SHP77 (cell line): ENCODE results near the gene TKT.
A peak's percentile ranks its signal among the peaks of the same experiment; 100 is the strongest.
"Not testable (repeated sequence)": the region's sequence is repeated elsewhere in the genome, so short reads cannot be mapped to it uniquely, and the experiment has no call there.

Source experiments
- DNase-seq, 2 experiments: peaks; one replicate each; lab custom pipeline; 2025; lab: John Stamatoyannopoulos, UW

Gene TKT, protein sequence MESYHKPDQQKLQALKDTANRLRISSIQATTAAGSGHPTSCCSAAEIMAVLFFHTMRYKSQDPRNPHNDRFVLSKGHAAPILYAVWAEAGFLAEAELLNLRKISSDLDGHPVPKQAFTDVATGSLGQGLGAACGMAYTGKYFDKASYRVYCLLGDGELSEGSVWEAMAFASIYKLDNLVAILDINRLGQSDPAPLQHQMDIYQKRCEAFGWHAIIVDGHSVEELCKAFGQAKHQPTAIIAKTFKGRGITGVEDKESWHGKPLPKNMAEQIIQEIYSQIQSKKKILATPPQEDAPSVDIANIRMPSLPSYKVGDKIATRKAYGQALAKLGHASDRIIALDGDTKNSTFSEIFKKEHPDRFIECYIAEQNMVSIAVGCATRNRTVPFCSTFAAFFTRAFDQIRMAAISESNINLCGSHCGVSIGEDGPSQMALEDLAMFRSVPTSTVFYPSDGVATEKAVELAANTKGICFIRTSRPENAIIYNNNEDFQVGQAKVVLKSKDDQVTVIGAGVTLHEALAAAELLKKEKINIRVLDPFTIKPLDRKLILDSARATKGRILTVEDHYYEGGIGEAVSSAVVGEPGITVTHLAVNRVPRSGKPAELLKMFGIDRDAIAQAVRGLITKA

DNA sequence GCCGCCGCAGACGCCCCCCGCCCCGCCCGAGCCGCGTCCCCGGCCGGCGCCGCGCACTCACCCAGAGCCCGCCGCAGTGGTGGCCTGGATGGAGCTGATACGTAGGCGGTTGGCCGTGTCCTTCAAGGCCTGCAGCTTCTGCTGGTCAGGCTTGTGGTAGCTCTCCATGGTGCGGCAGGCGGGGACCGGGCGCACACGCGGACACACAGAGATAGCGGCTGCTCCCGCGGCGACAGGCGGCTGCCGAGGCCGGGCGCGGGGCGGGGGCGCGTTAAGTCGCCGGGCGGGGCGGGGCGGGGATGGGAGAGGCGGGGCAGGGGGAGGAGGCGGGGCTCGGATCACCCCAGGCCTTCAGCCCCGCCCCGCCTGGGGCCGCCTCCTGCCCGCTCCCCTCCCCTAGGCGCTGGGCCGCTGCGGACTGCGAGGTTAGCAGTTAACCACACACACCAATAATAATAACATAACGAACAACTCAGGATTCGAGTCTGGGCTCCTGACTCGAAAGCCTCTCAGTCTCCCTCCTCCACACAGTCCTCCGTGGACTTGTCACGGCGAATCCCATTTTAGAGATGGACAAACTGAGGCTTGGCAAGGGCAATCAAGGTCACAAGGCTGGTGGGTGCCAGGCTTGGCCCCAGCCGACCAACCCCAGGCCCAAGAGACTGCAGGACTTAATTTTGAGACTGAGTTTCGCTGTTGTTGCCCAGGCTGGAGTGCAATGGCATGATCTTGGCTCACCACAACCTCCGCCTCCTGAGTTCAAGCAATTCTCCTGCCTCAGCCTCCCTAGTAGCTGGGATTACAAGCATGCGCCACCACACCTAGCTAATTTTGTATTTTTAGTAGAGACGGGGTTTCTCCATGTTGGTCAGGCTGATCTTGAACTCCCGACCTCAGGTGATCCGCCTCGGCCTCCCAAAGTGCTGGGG is at the start of gene TKT:
Gene TKT (minus strand): TSS at position 248 of the 929 bp plus-strand sequence. CDS start 80 bp downstream, at position 168.
- DNase-seq = peak; percentile 64 to 74

DNA sequence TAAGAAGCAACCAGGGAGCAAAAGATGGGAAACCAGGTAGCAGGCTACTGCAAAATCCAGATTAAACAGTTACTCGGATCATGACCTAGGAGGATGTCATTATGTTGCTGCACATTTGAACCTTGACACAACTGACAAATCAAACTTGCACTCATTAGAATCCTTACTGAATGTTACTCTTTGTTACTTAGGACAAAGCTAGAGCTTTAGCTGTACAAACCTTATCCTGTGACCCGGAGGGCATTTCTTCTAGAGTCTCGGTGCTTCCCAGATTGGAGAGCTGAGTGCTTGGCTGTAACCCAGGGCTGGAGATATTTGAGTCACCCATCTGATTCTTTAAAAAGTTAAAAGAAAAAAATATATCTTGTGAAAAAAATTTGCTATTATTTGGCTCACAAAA is 48.1 kb upstream of the TKT start:
- DNase-seq = no peak

DNA sequence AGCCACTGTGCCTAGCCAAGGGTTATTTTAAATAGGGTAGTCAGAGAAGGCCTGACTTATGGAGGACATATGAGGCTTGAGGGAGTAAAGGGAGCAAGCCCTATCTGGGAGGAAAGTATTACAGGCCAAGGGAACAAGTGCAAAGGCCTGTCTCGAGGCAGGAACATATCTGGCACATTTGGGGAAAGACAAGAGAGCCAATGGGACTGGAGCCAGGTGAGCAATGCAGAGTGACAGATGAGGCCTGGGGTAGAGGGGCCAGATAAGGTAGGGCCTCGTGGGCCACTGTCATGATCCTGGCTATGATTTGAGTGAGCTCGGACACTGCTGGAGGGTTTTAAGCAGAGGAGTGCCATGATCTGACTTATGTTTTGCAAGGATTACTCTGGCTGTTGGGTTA is 47.7 kb upstream of the TKT start:
- no peak for DNase-seq

DNA sequence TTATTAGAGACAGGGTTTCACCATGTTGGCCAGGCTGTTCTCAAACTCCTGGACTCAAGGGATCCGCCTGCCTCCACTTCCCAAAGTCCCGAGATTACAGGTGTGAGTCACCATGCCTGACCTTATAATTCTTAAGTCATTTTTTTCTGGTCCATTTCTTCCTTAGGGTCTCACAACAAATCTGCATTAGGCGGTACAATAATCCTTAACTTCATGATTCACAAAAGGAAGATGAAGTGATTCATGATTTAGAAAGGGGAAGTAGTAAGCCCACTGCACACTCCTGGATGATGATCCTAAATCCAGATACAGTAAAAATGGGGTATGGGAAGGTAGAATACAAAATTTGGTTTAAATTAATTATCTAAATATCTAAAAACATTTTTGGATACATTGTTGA is 45.0 kb upstream of the TKT start:
- no peak for DNase-seq

DNA sequence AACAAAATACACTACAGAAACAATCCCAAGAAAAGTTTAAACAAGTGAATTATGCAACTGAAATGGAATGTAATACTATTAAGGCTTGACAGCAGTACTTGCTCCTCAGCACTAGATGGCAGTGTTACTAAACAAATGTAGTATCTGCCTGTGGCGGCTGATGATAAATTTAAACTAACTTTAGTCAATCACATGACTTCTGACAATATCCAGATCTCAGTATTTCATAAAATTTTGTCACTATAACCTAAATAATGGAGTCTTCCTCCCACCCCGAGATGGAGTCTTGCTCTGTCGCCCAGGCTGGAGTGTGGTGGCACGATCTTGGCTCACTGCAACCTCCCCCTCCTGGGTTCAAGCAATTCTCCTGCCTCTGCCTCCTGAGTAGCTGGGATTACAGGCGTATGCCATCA is 43.8 kb upstream of the TKT start:
- DNase-seq = peak; percentile 5

DNA sequence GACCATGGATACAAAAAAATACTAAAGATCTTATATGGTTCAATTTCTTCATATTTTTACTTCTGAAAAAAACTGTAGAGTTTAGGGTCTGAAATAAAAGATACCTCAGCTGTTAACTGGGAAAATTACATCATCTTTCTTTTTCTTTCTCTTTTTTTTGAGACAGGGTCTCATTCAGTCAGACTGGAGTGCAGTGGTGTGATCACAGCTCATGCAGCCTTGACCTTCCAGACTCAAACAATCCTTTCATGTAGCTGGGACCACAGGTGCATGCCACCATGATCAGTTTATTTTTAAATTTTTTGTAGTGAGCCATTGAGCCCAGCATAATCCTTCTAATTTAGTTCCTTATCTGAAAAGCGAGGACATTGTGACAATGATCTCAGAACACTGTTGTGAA is 39.6 kb upstream of the TKT start:
- DNase-seq = no peak

DNA sequence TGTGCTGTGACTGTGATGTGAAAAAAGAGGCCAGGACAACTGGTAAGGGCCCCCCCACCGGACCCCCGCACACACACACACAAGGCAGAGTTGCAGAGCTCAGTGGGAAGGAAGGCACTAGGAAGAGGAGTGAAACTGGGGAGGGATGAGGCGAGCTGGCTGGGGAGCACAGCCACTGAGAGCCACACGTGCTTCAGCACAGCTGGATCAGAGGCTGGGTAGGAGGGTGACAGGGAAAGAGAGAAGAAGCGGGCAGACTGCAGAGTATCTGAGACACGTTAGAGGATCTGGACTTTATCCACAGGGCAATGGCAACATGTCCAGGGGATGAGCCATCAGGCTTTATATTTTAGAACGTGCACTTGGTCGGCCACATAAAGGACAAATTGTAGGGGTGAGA is 38.0 kb upstream of the TKT start:
- no peak for DNase-seq

DNA sequence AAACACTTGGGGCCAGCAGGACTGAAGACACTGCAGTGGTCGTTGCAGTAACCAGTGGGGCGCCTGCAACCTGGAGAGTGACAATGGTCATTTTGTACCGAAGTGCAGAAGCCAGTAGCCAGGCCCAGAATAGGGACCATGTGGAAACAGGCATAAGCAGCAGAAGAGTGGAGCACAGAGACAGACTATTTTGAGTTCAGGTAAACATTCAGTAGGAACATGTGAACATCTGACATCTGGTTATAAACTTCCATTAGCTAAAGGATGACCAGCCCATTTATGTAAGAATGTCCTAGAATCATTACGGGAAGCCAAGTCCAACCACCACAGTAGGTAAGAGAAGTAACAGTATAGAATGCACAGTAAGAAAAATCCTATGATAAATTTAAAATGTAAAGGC is 32.4 kb upstream of the TKT start:
- no peak for DNase-seq

DNA sequence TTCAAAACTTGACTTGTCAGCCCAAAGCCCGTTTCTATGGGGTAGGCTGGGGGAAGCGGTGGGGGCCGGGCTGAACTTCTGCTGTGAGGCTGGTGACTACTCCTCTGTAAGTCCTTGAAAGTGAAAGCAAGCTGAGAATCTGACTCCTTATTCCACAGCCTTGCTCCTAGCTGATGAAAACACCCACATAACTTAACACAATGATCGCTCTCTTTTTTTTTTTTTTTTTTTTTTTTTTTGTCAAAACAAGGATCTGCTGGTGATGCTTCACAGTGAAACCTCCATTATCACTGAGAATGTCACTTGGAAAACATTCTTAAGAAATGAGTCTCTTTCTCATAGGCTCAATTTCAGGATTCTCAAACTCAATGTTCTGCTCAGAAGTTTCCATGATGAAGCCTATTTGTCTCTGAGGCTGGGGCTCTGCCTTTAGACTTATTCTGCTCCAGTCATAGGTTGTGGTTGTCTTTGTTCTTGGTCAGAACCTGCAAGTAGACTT is 31.4 kb upstream of the TKT start:
- no peak for DNase-seq

DNA sequence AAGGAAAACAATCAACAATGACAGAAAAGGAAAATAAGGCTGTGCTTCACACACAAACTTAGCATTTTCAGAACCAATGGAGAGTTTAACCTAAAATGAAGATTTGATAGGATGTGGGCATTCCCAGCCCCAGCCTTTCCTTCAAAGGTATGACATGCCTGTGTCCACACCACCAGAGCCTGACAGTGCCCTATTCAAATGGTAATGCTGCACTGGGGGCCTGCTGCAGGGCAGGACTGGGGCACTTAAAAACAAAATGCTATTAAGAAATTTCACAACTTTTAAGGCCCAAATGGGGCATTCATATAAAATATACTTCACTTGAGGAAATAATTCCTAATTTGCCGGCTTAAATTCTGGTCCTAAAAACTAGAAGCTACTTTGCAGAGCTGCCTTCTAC is 30.9 kb upstream of the TKT start:
- no peak for DNase-seq

DNA sequence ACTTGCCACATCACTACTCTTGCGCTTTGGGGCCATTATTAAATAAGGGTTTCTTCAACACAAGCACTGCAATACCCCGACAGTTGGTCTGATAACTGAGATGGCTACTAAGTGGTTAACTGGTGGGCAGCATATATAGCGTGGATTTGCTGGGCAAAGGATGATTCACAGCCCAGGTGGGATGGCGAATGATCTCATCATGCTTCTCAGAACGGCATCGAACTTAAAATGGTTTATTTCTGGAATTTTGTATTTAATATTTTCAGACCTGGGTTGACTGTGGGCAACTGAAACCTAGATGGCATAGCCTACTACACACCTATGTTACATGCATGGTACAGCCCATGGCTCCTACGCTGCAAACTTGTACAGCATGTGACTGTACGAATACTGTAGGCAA is 26.8 kb upstream of the TKT start:
- no peak for DNase-seq

DNA sequence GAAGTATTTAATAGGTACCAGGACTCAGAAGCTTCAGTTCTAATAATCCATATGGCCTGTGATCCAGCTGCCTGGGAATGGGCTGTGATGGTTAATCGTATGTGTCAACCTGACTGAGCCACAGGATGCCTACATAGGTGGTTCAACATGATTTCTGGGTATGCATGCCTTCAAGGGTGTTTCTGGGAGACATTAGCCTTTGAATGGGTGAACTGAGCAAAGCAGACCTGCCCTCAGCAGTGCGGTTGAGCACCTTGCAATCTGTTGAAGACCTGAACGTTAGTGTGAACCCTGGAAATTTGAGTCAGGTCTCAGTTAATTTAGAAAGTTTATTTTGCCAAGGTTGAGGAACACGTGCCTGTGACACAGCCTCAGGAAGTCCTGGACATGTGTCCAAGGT is 22.8 kb upstream of the TKT start:
- DNase-seq = no peak

DNA sequence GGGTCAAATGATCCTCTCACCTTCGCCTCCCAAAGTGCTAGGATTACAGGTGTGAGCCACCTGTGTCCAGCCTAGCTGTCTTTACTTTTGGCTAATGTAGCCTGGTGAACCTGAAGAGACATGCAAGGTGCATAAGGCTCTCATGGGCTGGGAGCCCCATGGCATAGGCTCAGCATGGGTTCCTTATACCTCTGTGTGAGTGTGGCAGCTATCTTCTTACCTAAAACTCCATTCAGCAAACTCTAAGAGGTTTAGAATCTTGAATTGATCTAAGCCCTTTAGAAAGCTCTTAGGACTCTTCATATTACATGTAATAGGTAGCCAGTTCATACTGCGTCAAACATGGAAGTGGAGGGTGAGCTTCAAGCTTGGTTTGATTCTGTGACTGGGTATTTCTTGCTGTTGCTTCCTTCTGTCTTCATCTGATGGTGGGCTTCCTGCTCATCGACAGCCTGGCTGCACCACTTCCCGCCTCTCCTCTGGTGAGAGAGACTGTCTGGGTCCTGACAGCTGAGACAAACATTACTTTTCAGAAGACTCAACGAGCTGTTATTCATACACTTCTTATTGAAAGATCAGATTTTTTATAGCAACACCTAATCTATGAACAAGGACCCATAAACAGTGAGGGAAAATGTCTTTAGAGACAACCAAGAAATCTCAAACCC is 19.2 kb upstream of the TKT start:
- no peak for DNase-seq

DNA sequence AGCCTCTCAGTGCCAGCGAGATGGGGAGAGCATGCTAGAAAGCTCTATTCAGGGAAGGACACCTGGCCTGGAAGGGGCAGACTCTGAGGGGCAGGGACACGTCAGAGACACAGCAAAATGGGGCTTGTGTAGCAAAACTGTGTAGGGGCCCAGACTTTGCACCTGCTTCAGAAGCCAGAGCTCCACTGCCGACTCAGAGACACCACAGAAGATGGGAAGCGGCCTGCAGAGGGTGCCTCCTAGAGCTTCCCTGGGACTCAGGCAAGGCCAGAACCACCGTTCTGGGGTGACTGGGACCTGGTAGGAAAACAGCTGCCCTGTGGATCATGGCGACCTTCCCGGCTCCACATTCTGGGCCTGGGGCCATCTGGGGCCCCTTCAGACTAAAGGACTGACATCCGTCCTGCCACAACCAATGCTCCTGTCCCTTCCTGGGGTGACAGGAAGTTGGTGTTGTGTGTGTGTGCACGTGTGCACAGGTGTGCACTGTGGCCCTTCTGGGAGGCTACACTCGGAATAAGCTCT is 17.4 kb upstream of the TKT start:
- DNase-seq = no peak

DNA sequence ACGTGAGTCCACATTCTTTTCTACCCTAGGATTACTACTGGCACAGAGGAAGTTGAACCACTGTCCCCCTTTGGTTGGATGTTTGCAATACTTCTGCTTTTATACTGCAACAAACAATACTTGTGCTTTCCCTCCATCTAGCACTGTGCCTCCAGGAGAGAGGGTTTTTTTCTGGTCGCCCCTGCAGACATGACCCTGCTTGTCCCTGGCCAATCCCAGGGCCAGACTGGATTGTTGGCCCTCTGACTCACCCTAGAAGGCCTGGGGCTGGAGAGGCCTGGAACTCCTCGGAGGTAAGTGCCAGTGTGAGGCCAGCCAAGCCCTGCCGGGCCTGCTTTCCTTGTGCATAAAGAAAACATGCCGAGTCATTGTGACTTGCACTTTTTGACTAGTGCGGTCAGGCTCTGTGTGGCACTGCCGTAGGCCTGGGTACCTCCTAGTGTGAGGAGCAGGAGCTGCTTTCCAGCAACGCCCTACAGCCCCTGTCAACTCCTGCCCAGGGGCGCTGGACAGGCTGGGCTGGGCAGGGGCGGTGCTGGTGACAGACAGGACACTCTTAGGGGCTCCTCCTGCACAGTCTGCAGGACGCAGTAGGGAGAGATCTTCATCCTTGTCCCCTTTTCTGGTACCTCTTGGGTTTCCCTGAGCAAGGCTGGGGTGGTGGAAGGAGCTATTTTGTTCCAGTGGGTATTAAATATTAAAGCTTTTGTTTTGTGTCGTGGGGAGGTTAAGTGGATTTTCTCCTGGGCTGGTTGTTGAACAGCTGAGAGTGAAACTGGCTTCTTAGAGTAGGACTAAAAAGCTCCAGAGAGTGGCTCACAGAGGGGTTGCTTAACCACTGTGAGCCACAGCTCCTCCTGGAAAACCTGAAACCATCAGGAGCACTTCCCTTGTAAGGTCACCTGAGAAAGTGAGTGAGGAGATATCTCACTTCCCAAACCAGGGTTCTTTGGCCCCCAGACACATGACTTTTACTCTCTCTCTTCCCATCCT is 14.4 kb upstream of the TKT start:
- DNase-seq = peak; percentile 98

DNA sequence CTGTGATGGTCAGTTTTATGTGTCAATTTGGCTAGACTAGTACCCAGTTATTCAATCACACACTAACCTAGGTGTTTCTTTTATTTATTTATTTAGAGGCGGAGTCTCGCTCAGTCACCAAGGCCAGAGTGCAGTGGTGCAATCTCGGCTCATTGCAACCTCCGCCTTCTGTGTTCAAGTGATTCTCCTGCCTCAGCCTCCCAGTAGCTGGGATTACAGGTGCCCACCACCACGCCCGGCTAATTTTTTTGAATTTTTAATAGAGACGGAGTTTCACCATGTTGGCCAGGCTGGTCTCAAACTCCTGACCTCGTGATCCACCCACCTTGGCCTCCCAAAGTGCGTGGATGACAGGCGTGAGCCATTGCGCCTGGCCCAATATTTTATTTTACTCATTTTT is 13.4 kb upstream of the TKT start:
- not testable (repeated sequence) for DNase-seq

DNA sequence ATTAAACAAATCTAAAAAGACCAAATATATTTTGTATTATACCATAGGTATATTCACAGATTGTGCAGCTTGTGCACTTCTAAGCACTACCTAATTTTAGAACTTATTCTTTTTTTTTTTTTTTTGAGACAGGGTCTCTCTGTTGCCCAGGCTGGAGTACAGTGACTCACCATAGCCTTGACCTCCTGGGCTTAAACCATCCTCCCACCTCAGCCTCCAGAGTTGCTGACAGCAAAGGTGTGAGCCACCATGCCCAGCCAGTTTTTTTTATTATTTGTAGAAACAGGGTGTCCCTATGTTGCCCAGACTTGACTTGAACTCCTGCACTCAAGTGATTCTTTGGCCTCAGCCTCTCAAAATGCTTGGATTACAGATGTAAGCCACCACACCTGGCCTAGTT is 11.9 kb upstream of the TKT start:
- no peak for DNase-seq

DNA sequence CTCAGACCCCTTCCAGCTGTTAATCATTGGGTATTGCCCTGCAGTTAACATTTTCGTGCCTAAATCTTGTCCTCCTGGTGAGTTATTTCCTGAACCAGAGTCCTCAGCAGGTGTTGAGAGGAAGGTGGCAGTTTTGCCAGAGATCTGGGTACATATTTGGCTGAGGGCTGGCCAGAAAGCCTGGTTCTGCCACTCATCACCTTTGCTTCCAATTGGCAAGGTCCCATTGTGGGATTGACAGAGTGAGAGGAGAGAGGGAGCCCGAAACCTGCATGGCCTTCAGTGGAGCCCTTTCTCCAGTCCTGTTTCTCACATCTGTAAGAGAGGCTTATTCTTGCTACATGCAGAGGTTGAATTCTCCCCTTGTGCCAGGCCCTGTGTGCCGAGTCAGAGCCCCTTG is 8.9 kb upstream of the TKT start:
- DNase-seq = no peak

DNA sequence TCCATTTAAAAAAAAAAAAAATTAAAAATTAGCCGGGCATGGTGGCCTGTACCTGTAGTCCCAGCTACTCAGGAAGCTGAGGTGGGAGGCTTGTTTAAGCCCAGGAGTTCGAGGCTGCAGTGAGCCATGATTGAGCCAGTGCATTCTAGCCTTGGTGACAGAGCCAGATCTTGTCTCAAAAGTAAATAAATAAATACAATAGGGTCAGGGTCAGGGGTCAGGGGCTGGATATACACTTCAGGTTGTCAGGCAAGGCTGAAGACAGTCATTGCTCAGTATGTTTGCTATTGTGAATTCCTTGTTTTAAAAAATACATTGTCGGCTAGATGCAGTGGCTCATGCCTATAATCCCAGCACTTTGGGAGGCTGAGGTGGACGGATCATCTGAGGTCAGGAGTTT is 8.1 kb upstream of the TKT start:
- DNase-seq = no peak

DNA sequence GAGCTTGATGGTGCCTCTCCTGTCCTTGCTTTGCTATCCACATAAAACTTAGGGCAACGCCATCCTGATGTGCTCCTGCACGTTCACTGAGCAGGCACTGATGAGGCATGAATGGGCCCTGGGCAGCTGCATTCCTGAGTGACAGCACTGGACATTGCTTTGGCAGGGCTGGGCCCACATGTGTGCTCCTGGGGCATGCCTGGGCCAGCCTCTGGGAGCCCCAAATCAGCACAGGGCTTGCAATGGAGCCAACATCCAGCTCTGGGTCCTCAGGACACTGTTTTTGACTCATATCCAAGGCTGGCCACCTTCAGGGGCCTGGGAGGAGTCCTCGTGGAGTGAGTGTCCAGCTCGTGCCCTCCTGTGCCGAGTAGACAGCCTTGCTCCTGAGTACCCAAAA is 5.9 kb upstream of the TKT start:
- no peak for DNase-seq
